K562 (cell line): ENCODE results near the gene RELA. TPM values are rescaled to one million over a fixed set of nuclear protein-coding genes. Genes with fewer than 3 reads are reported as not detected.

Source experiments
- CBX3 ChIP-seq, 2 experiments: IDR thresholded peaks; 1 replicate in 1 of 2; 2 replicates in 1 of 2; pipeline ENCODE4 v1.6.1; 2012; ENCODE audit warnings: inconsistent platforms in 2 of 2, low read length in 2 of 2, borderline replicate concordance in 1 of 2, control low read depth in 1 of 2
- FOXM1 ChIP-seq, 2 experiments: fragments of 450-650 bp in 1 of 2; sonication (generic) in 1 of 2; formaldehyde crosslinking in 1 of 2; IDR thresholded peaks; 2 replicates each; pipeline versions ENCODE4 v1.6.1 to v1.9.0; 2017 to 2022; ENCODE audit warnings: low read depth in 2 of 2, mild to moderate bottlenecking in 2 of 2, missing genetic modification reagents in 1 of 2, moderate library complexity in 1 of 2
- MAZ ChIP-seq, 2 experiments: fragments of 450-650 bp in 1 of 2; sonication (generic) in 1 of 2; formaldehyde crosslinking; IDR thresholded peaks in 1 of 2; conservative IDR thresholded peaks in 1 of 2; 2 replicates each; pipeline versions ENCODE4 v1.4.0 to v1.5.0; 2020; ENCODE audit warnings: mild to moderate bottlenecking in 1 of 2, missing genetic modification reagents in 1 of 2
- MYC ChIP-seq, 2 experiments: fragments of 250-450 bp in 1 of 2; sonication (Bioruptor Pico) in 1 of 2; IDR thresholded peaks; 2 replicates each; pipeline versions ENCODE4 v1.5.1 to v1.6.1; 2012 to 2021; ENCODE audit warnings: low read depth in 2 of 2, borderline replicate concordance in 1 of 2, improper control_type of control experiment in 1 of 2, low read length in 1 of 2, mild to moderate bottlenecking in 1 of 2, moderate library complexity in 1 of 2
- PTRF ChIP-seq: fragments of 450-650 bp; IDR thresholded peaks from 2 replicates; pipeline ENCODE4 v1.6.1; 2016; ENCODE audit warnings: mild to moderate bottlenecking, missing genetic modification characterization, missing compliant biosample characterization
- TARDBP ChIP-seq: fragments of 450-650 bp; IDR thresholded peaks from 2 replicates; pipeline ENCODE4 v1.6.1; 2016
- YY1 ChIP-seq, 3 experiments: IDR thresholded peaks; 2 replicates each; pipeline ENCODE4 v1.6.1; 2011; ENCODE audit warnings: low read length in 2 of 3, mild to moderate bottlenecking in 2 of 3, moderate library complexity in 2 of 3, borderline replicate concordance in 1 of 3, control low read depth in 1 of 3, low read depth in 1 of 3; ENCODE audit not compliant: insufficient read depth in 3 of 3, insufficient replicate concordance in 2 of 3, control insufficient read depth in 1 of 3, insufficient read length in 1 of 3; ENCODE audit errors: extremely low read depth in 1 of 3
- polyA plus RNA-seq, 8 experiments: library from polyadenylated mRNA; depleted of rRNA in 4 of 8; stranded (reverse) in 5 of 8; unstranded in 3 of 8; fragments of >200 nt; fragmentation: Nextera tagmentation in 2 of 8; fragmentation: Illumina TruSeq in 1 of 8; extraction: Ambion mirVana in 2 of 8; extraction: Trizol in 1 of 8; gene quantifications; 2 replicates each; pipeline versions ENCODE4 v1.2.1 to v1.2.3, GENCODE V29; 2011 to 2014; ENCODE audit warnings: inconsistent platforms in 1 of 8, missing spikeins in 1 of 8
- total RNA-seq, 7 experiments: library from RNA; depleted of rRNA in 6 of 7; stranded (reverse); fragments of >200 nt in 6 of 7; fragmentation: Illumina TruSeq in 2 of 7; extraction: Trizol in 2 of 7; gene quantifications; 2 replicates each; pipeline versions ENCODE4 v1.2.1 to v1.2.3, GENCODE V29; 2011 to 2021; ENCODE audit warnings: low replicate concordance in 1 of 7
- TF ChIP-seq, protein P1 (sequence below), 2 experiments: fragments of 450-650 bp; IDR thresholded peaks; 2 replicates each; pipeline ENCODE4 v1.6.1; 2016; ENCODE audit warnings: mild to moderate bottlenecking in 2 of 2, borderline replicate concordance in 1 of 2, low read depth in 1 of 2, moderate library complexity in 1 of 2
- TF ChIP-seq, protein P2 (sequence below): fragments of 250-450 bp; sonication (Bioruptor Pico); IDR thresholded peaks from 2 replicates; pipeline ENCODE4 v1.8.0; 2022; ENCODE audit warnings: inconsistent platforms
- TF ChIP-seq, protein P3 (sequence below): sonication (generic); formaldehyde crosslinking; IDR thresholded peaks from 2 replicates; pipeline ENCODE4 v1.8.1; 2023; ENCODE audit warnings: mild to moderate bottlenecking, missing genetic modification reagents, moderate library complexity
- TF ChIP-seq, protein P4 (sequence below): fragments of 250-450 bp; sonication (Bioruptor Pico); IDR thresholded peaks from 2 replicates; pipeline ENCODE4 v1.4.0; 2020; ENCODE audit warnings: mild to moderate bottlenecking, moderate library complexity

RELA gene
- total and polyA plus RNA-seq, 9 of the 15 experiments (the other 6 are each of a cell fraction or from before 2014, with no cell fraction given) = 6.0 to 67.4 (median 20.6) TPM

DNA sequence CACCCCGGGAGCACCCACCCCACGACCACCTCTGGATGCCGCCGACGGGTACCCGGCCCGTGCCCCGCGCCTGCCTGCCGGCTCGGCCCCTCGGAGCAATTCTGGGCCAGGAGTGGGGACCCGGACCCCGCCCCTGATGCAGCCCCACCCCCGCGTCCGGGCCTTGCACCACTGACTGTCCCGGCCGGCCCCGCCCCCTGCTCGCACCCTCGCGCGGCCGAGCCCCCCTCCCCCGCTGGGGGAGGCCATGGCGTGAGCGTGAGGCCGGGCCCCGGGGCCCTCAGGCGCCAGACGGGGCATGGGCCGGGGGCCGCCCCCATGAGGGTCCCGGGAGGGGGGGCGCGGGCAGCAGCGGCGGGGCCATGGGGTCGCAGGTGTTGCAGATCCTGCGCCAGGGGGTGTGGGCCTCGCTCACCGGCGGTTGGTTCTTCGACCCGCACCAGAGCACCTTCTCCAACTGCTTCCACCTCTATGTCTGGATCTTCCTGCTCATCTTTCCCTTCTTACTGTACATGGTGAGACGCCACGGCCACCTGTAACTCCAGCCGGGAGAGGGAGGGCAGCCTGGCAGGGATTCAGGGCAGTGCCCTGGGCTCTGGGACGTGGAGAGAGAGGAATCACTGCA, 46.7 kb downstream of the RELA start (continued):
- TF ChIP-seq, protein P1, sequence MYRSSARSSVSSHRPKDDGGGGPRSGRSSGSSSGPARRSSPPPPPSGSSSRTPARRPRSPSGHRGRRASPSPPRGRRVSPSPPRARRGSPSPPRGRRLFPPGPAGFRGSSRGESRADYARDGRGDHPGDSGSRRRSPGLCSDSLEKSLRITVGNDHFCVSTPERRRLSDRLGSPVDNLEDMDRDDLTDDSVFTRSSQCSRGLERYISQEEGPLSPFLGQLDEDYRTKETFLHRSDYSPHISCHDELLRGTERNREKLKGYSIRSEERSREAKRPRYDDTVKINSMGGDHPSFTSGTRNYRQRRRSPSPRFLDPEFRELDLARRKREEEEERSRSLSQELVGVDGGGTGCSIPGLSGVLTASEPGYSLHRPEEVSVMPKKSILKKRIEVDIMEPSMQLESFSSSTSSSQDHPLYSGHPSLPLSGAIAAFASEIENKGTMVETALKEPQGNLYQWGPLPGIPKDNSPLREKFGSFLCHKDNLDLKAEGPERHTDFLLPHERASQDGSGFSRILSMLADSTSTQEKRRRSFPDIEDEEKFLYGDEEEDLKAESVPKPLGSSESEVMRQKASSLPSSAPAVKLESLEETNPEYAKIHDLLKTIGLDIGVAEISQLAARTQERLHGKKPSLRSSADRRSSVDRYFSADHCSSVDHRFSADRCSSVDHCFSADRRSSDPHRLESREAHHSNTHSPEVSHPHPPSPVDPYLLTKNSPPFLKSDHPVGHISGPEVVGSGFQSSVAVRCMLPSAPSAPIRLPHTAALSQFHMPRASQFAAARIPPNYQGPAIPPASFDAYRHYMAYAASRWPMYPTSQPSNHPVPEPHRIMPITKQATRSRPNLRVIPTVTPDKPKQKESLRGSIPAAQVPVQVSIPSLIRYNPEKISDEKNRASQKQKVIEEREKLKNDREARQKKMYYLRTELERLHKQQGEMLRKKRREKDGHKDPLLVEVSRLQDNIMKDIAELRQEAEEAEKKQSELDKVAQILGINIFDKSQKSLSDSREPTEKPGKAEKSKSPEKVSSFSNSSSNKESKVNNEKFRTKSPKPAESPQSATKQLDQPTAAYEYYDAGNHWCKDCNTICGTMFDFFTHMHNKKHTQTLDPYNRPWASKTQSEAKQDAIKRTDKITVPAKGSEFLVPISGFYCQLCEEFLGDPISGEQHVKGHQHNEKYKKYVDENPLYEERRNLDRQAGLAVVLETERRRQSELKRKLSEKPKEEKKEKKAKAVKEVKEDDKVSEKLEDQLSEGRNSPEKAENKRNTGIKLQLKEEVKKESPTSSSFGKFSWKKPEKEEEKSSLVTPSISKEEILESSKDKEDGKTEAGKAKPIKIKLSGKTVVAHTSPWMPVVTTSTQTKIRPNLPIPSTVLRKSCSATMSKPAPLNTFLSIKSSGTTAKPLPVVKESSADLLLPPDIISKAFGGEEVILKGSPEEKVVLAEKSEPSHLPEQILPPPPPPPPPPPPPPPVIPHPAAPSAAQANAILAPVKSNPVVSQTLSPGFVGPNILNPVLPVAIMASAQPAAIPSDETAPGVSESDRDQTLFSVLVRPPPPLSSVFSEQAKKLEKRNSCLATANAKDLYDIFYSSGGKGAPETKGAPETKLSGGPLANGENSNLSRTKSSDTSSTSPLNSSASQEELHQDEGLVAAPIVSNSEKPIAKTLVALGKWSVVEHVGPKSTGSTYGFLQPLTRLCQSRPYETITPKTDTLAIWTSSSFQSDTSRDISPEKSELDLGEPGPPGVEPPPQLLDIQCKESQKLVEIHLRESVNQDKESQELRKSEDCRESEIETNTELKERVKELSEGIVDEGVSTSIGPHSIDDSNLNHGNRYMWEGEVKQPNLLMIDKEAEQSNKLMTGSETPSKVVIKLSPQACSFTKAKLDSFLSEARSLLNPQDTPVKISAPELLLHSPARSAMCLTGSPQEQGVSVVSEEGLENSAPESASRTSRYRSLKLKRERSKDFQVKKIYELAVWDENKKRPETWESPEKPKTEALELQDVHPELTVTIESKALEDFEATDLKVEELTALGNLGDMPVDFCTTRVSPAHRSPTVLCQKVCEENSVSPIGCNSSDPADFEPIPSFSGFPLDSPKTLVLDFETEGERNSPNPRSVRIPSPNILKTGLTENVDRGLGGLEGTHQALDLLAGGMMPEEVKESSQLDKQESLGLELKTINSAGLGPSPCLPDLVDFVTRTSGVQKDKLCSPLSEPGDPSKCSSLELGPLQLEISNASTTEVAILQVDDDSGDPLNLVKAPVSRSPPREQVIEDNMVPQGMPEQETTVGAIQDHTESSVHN (IDR thresholded peaks at IDR 0.05; ENCODE audit: borderline replicate concordance in 1 of 2, low read depth in 1 of 2) = no peak
- peak in 1 of 3 experiments; percentile 48 for TF ChIP-seq YY1 (IDR thresholded peaks at IDR 0.05; ENCODE audit: borderline replicate concordance in 1 of 3, control insufficient read depth in 1 of 3, extremely low read depth in 1 of 3, insufficient read depth in 3 of 3, insufficient read length in 1 of 3, insufficient replicate concordance in 2 of 3, low read depth in 1 of 3, low read length in 2 of 3)
- TF ChIP-seq PTRF (tag) = no peak
- 0 out of 4 replicates have a peak, but pooled peaks of 1 of the 2 experiments have one; percentile 12 for TF ChIP-seq MAZ (CRISPR knock-in tag; conservative IDR thresholded peaks at IDR 0.05 in 1 of 2, IDR thresholded peaks at IDR 0.05 in 1 of 2)
- TF ChIP-seq, protein P2, sequence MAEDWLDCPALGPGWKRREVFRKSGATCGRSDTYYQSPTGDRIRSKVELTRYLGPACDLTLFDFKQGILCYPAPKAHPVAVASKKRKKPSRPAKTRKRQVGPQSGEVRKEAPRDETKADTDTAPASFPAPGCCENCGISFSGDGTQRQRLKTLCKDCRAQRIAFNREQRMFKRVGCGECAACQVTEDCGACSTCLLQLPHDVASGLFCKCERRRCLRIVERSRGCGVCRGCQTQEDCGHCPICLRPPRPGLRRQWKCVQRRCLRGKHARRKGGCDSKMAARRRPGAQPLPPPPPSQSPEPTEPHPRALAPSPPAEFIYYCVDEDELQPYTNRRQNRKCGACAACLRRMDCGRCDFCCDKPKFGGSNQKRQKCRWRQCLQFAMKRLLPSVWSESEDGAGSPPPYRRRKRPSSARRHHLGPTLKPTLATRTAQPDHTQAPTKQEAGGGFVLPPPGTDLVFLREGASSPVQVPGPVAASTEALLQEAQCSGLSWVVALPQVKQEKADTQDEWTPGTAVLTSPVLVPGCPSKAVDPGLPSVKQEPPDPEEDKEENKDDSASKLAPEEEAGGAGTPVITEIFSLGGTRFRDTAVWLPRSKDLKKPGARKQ (CRISPR knock-in tag) = no peak
- TF ChIP-seq, protein P3, sequence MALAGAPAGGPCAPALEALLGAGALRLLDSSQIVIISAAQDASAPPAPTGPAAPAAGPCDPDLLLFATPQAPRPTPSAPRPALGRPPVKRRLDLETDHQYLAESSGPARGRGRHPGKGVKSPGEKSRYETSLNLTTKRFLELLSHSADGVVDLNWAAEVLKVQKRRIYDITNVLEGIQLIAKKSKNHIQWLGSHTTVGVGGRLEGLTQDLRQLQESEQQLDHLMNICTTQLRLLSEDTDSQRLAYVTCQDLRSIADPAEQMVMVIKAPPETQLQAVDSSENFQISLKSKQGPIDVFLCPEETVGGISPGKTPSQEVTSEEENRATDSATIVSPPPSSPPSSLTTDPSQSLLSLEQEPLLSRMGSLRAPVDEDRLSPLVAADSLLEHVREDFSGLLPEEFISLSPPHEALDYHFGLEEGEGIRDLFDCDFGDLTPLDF (CRISPR knock-in tag) = no peak
- no peak for TF ChIP-seq FOXM1 (IDR thresholded peaks at IDR 0.05; ENCODE audit: low read depth)
- TF ChIP-seq FOXM1 (CRISPR knock-in tag; IDR thresholded peaks at IDR 0.05; ENCODE audit: low read depth) = no peak
- TF ChIP-seq, protein P4, sequence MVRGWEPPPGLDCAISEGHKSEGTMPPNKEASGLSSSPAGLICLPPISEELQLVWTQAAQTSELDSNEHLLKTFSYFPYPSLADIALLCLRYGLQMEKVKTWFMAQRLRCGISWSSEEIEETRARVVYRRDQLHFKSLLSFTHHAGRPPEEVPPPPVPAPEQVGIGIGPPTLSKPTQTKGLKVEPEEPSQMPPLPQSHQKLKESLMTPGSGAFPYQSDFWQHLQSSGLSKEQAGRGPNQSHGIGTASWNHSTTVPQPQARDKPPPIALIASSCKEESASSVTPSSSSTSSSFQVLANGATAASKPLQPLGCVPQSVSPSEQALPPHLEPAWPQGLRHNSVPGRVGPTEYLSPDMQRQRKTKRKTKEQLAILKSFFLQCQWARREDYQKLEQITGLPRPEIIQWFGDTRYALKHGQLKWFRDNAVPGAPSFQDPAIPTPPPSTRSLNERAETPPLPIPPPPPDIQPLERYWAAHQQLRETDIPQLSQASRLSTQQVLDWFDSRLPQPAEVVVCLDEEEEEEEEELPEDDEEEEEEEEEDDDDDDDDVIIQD (CRISPR knock-in tag) = no peak
- TF ChIP-seq MYC (IDR thresholded peaks at IDR 0.05; ENCODE audit: low read depth, low read length) = peak; percentile 5; the same call in 1 of the 2 replicates
- no peak for TF ChIP-seq MYC (CRISPR knock-in tag; IDR thresholded peaks at IDR 0.05; ENCODE audit: borderline replicate concordance, low read depth)
- no peak for TF ChIP-seq CBX3 (IDR thresholded peaks at IDR 0.05; ENCODE audit: borderline replicate concordance in 1 of 2, low read length in 2 of 2)
- TF ChIP-seq TARDBP = no peak
